ENCODE results near the gene DMD.

- no peak for TF ChIP-seq CTCF (IDR thresholded peaks at IDR 0.05)
- TF ChIP-seq POLR2A (IDR thresholded peaks at IDR 0.05) = no peak
Observed at GRCh38 chrX:32525234-32525633, 686.1 kb downstream of the DMD start.

All from ovary (tissue), 3 donors.